Fibroblast of skin of left biceps (primary cell): ENCODE results near the gene KRTAP20-4.

Experiments used
- DNase-seq, 2 experiments: peaks; one replicate each; pipeline ENCODE4 v3.0.0-alpha.2; 2013; ENCODE audit warnings: low read depth in 2 of 2

KRTAP20-4 gene

DNA sequence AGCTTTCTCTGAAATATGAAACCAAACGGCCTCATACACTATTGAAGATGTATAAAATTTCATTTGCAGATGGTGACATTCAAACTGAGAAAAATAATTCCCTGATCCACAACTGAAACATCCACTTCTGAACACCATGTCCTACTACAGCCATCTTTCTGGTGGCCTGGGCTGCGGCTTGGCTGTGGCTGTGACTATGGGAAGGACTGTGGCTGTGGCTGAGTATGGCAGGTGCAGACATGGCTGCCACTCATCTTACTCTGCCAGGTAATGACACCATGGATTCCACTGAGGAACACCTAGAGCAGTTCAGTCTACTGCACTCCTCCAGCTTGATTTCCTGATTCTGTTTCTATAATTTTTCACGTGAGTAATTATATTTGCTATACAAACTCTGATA lies at the start of gene KRTAP20-4:
Gene KRTAP20-4 (plus strand): TSS at position 106 of the 400 bp plus-strand sequence.
- no peak for DNase-seq

DNA sequence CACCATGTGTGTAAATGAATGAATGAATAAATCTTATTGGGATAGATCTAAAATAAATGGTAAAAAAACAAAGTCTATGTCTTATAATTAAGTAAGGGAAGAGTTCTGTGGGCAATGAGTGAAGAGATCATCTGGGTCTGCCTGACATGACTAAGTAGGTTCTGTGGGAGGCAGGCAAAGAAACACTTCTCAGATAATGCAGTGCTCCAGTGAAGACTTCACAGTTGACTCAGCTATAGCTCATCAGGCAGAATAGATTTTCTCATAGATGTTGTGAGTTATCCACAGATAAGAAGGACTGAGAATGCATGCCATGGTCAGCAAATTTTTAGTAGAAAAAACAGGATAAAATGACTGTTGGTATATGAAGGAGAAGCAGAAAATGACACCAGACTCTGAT lies 42.7 kb upstream of the KRTAP20-4 start:
- no peak for DNase-seq

GRCh38 chr21:30579346-30579745 lies 41.1 kb upstream of the KRTAP20-4 start:
- no peak for DNase-seq

GRCh38 chr21:30580132-30580531 lies 40.3 kb upstream of the KRTAP20-4 start:
- DNase-seq = no peak

DNA sequence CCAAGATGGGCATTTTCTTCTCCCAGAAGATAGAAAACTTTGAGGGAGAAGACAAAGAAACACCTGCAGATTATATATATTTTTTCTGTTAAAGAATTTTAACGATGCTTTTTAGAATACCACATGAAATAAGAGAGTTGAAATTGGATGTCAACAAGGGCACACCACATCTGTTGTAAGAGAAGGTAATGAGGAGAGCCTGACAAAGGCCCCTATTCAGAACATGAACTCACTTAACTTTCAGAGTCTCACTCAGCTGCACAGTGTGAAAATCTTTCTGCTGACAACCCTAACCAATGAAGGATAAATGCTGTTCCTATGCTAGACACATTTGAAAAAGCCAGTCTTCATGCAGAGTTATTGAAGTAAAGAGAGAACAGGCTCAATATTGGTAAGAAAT lies 37.6 kb upstream of the KRTAP20-4 start:
- no peak for DNase-seq

- DNase-seq = no peak
Observed at GRCh38 chr21:30590297-30590696, 30.1 kb upstream of the KRTAP20-4 start, which contains the start of gene KRTAP22-2. KRTAP22-2 (minus strand) TSS chr21:30590397.

DNA sequence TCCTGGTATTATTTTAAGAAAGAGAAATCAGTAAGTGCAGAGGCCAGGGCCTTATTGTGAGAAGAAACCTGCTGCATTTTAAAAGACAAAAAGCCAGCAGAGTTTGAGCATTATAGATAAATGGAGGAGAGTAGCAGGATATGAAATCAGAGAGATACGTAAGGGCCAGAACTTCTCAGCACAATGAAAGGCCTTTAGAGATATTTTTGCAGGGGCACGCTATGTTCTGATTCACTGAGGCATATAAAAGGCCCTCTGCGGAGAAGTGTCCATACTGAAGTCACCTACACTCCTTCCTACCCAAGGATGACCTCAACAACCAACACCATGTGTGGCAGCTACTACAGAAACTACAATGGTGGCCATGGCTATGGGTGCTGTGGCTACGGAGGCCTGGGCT lies 28.3 kb upstream of the KRTAP20-4 start, which contains the start of gene KRTAP6-3:
Gene KRTAP6-3 (plus strand): TSS at position 301 of the 400 bp plus-strand sequence. CDS start 6 bp downstream, at position 307.
- no peak for DNase-seq

DNA sequence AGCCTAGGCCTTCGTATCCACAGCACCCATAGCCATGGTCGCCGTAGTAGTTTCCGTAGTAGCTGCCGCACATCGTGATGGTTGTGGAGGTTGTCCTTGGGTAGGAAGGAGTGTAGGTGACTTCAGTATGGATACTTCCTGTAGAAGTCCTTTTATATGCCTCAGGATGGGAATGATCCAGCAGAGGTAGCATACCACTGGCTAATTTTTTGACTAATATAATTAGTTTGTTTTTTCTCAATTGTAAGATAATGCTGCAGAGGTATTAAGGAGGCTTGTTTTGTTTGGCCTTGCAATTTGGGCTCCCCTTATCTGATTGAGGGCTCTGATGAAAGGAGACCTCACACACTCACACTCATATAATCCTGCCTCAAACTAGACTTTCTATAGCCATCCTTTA lies 21.6 kb upstream of the KRTAP20-4 start, which contains the start of gene KRTAP6-2:
Gene KRTAP6-2 (minus strand): TSS at position 101 of the 400 bp plus-strand sequence. CDS start 28 bp downstream, at position 73.
- DNase-seq = no peak

GRCh38 chr21:30600787-30601186 lies 19.6 kb upstream of the KRTAP20-4 start, which contains the start of gene KRTAP22-1:
KRTAP22-1 (plus strand) TSS chr21:30601087.
- DNase-seq = no peak

GRCh38 chr21:30605968-30606367 lies 14.5 kb upstream of the KRTAP20-4 start:
- DNase-seq = no peak

DNA sequence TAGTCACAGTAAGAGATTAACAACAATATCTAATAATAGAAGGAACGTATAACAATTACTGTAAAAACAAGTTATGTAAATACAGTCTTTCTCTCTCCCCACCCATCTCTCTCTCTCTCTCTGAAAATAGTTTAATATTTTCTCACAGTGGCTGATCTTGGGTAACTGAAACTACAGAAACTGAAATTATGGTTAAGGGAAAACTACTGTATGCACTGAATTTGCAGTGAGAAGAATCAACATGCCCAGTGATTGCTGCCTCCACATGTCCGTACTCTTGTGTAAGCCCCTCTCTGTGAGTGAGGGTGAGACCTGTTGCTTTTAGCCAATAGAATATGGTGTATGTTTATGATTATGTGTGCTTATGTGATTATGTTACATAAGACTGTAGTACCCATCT lies 8.3 kb upstream of the KRTAP20-4 start:
- no peak for DNase-seq

DNA sequence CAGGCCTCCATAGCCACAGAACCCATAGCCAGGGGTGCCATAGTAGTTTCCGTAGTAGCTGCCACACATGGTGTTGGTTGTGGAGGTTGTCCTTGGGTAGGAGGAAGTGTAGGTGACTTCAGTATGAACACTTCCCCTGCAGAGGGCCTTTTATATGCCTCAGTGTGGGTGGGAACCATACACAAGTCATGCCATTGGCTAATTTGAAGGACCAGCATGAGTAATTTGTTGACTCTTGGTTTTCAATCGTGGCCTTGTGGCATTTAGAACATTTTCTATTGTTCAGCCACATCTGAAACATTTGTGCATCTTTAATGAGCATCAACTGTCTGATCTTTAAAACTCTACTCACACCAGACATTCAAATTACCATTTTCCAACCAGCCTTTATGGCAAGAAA lies 6.6 kb upstream of the KRTAP20-4 start, which contains the start of gene KRTAP6-1:
Gene KRTAP6-1 (minus strand): TSS at position 95 of the 400 bp plus-strand sequence. CDS start 26 bp downstream, at position 69.
- no peak for DNase-seq

- DNase-seq = no peak
Observed at GRCh38 chr21:30615199-30615598, 5.2 kb upstream of the KRTAP20-4 start.

DNA sequence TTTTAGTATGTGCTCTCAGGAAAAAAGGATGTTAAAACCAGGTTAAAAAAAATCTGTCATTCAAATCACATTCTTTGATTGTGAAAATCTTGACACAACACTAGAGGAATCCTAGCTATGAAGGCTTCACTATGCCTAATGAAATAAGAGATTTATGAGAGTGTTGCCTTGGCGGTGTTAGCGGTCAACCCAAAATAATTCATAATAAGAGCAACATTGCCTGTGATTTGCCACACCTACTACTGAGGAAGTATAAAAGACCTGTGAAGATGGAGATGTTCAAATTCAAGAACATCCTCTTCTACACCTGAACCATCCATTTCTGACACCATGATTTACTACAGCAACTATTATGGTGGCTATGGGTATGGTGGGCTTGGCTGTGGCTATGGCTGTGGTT lies 4.3 kb upstream of the KRTAP20-4 start, which contains the start of gene KRTAP20-1:
Gene KRTAP20-1 (plus strand): TSS at position 301 of the 400 bp plus-strand sequence. CDS start 30 bp downstream, at position 331.
- no peak for DNase-seq

GRCh38 chr21:30620080-30620479 lies 347 bp upstream of the KRTAP20-4 start:
- DNase-seq = no peak

- no peak for DNase-seq
Observed at GRCh38 chr21:30623362-30623761, 2.9 kb downstream of the KRTAP20-4 start.

GRCh38 chr21:30625449-30626165 lies 5.2 kb downstream of the KRTAP20-4 start:
- DNase-seq = no peak

DNA sequence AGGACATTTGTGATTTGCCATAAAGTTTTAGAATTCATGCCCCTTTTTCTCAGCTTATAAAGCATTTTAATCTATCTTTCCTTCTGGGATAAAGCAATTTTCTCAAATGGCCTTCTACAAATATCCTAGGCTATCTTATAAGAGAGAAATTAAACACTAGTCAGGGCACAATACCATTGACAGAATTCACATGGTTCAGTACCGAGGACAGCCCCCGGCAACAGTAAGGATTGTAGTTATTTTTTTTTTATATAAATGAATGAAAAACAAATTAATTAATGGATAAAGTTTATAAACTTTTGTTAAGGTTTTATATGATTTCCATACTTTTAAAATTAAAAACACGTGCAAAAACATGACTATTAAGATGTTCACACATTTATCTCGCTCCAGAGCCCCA lies 7.7 kb downstream of the KRTAP20-4 start:
- DNase-seq = no peak

DNA sequence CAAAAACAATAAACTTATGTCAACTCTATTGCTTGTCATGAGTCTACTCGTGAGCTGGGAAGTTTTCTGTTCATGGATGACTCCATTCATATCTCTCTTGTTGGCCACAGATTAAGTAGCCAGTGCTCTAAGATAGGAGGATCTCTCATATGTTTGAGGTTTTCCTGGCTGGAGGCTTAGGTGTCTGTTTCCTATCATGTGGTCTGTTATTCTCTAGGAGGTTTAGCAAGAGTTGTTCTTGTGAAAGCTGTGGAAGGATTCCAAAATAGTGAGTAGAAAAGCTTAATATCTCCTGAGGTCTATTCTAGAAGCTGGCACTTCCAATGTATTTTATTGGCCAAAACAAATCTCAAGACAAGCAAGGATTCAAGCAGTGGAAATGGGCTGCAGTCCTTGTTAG lies 8.8 kb downstream of the KRTAP20-4 start:
- DNase-seq = no peak

- no peak for DNase-seq
Observed at GRCh38 chr21:30634906-30635305, 14.5 kb downstream of the KRTAP20-4 start, which contains the start of gene KRTAP20-2. KRTAP20-2 (plus strand) TSS chr21:30635206; CDS start chr21:30635264, 58 bp downstream.

GRCh38 chr21:30638686-30639085 lies 18.3 kb downstream of the KRTAP20-4 start:
- DNase-seq = no peak

DNA sequence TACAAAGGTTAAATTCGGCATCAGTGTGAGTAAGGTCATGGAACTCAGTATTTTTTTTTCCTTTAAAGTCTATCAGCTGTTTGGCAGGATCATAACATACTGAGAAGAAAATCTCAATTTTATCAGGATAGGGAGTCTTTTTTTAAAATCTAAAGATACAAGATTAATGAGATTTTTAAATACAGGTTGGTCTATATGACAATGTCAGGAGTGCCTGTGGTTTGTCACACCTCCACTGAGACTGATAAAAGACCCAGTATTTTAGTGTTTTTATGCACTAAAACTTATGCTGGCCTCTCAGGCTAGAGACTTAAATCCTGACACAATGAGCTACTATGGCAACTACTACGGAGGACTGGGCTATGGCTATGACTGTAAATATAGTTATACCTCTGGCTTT lies 22.1 kb downstream of the KRTAP20-4 start, which contains the start of gene KRTAP20-3:
Gene KRTAP20-3 (plus strand): TSS at position 301 of the 400 bp plus-strand sequence.
- no peak for DNase-seq

DNA sequence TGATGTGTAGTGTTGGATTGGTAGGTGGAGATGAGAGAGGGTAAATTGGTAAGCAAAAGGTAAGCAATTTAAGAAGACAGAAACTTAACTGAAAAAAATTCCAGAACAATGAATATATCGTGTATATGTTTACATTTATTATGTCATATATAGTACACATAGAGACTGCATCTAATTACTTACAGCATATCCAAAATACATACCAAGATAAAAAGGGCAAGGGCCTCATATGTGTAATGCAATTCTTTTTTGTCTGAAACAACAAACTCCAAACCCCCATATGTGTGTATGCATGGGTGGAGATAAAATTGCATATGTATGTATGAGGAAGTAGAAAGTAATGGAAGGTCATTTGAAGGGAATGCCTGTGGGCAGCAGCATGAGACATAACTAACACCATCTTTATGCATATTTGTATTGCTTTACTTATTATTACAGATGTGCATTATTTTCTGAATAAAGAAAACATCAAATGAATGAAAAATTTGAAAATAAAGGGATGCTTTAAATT lies 26.5 kb downstream of the KRTAP20-4 start:
- DNase-seq = no peak
